GM18526 (cell line): ENCODE results near the gene ATP10B.

Source experiments
- POLR2A ChIP-seq: IDR thresholded peaks from 3 replicates; pipeline ENCODE4 v1.6.1; 2011; ENCODE audit not compliant: insufficient read length; ENCODE audit errors: extremely low read depth

ATP10B gene

DNA sequence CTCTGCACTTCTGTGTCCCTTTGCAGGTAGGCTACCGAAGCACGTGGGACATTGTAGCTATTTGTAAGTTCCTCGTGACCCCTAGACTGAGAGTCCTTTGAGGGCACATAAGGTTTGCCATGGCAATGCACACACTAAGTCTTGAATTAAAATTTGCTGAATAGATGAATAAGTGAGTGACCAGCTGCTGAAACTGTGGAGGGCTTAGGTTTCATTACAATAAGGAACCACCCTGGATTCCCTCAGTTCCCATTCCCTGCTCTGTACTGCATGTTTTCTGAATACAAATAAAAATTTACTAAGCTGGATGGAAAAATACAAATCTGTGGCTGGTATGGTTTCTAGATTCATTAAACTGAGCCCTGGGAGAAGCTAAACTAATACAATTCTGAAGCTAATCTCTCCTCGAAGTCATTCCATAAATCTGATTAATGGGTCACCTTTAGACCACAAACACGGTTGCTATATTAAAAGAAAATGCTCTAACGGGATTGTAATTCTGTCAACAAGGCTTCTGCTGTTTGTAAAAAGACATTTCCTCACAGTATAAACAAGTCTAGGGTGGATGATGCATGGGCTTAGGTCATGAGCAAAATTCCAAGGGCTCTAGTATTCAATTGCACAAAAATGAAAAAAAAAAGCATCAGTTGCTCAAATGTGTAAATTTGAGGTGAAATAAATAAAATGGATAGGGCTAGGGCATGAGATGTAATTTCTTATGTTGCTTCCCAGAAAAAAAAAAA lies 172.3 kb downstream of the ATP10B start:
- TF ChIP-seq POLR2A = no peak

DNA sequence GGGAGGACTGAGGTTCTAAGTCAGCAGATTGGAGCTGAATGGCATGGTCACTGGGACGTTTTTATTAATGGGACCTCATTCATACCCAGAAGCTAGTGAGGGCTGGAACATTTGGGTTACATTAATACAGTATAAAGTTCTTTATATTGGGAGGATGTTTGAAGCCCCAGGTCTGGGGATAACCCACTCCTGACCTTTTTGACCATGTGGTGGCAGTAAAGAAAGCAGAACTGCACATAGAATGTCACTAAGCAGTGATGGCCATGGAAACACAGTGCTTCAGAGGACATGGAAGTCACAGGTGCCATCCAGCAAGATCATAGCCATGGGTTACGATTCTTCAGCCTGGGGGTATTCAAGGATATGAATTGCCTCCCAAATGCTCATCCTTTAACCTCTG lies 176.0 kb downstream of the ATP10B start:
- TF ChIP-seq POLR2A = no peak

DNA sequence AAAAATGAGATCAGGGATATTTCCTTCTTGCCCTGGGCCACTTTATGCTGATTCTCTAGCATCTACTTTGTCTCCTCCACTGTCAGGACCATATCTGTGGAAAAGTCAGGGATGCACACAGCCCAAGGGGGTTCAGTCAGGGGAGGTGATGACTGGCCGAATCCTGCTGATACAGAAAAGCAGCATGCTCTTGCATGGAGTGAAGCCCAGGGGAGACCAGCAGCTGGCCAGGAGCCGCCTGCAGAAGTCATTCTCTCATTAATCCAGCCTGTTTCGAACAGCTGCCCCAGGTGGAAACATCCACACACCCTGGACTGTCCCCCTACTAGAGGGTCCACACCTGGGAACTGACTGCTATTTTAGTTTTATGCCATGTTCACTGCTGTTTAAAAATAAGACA lies 177.1 kb downstream of the ATP10B start:
- no peak for TF ChIP-seq POLR2A

DNA sequence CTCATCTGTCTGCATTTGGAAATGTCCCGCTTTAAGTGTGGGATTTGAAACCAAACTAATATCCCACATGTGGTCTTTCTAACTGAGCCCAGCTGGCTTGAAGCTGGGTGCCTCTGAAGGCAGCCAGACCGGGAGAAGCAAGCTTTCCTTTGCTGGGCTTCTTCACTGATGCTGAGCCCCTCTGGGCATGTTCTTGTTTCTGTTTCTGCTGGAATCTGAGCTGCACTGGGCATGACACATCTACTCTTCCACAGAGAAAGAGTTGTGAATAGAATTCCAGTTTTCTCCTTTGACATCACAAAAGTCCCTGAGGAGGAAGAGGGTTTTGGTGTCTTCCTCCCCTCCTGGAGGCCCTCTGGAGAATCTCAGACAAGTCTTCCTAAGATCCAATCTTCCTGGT lies 179.5 kb downstream of the ATP10B start:
- TF ChIP-seq POLR2A = no peak

DNA sequence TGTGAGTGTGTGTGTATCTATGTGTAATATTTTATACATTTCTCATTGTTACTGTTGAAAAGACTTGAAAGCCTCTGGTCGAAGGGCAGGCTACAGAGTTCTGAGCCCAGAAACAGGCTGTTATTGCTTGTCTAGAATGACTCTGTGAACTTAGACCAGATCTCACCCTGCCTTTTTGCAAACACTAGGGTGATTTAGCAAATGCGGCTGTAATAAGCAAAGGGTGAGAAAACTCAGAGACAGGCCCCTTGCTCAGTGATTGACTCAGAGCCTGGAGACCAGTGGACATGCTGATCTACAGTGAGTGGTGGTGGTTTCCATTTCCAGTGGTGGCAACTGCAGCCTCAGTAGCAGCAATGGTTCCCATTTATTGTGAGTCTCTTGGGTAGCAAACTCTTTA lies 183.7 kb downstream of the ATP10B start:
- TF ChIP-seq POLR2A = no peak

DNA sequence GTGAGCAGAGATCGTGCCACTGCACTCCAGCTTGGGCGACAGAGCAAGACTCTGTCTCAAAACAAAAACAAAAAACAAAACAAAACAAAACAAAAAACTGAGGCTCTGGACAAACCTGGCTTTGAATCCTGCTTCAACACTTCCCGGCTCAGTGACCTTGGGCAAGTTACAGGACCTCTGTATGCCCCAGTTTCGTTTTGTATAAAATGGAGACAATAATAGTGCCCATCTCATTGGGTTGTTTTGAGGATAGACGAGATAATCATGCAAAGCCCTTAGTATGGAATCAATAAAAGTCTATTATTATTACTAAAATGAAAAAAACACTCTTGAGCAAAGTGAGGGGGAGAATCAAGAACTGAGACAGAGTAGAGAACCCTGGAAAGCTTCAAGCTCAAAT lies 184.9 kb downstream of the ATP10B start:
- TF ChIP-seq POLR2A = no peak

DNA sequence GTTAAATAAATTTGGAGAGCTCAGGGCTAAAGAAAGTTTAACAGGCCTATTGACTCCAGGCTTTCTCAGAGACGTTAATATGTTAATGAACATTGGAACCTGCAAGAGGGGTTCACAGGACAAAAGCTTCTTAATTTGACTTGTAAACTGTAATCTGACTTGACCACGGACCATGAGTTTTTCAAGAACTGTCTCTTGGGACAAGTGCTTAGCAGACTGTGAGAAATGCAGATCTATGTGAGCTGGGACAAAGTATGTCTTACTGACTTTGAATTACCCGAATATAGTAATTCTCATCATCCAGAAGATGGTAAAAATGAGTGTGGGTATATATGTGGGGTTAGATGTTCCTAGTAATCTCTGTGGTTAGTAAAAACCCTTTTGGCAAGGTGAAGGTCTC lies 186.6 kb downstream of the ATP10B start:
- no peak for TF ChIP-seq POLR2A

DNA sequence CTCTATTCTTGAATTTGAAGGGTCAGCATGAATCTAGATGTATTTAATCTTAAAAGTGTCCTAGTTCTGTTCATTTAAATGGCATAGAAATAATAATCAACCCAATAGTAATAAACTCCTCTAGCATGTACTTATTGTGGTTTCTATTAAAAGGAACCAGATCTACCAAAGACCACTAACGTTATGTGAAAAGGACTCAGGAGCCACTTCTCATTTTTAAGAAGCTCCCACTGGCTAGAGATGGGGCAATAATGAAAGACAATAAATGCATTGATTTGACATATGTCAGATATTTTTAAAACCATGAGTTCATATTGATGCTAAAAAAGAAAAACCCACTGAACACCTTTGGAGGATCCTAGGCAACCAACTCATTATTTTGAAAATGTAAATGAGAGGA lies 191.9 kb downstream of the ATP10B start:
- TF ChIP-seq POLR2A = no peak

DNA sequence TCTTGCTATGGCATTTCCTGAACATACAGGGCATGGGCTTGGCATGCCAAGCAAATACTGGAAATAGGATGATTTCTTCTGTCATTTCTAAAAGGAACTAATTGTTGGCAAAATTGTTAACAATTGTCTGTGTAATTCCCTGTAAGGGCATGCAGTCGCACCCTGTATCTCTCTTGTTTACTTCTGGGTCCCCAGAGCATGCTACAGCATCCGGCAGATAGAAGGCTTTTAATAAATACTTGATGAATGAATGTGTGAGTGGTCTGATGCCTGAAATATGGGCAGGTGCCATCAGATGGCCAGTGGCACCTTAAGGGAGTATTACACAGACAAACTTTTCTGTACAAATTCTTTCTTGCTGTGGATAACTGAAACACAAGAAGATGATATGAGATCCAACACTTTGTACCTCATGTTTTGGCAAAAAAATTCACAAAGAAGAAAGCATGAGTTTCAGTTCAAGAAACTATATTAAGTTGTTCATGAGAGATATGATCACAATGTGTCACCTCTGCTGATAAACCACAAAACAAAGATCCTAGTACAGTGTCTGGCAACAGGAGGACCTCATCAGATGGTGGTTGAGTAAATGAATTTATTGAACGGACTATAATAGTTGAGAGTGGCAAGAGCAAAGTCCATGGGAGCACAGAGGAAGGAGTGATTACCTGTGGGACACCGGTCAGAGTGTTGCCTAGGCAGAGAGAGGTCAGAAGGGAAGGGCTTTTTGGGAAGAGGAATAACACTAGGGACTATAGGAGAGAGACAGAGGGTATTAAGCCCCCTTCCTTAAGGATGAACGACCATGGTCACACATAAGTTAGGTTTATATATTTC lies 194.2 kb downstream of the ATP10B start:
- no peak for TF ChIP-seq POLR2A

DNA sequence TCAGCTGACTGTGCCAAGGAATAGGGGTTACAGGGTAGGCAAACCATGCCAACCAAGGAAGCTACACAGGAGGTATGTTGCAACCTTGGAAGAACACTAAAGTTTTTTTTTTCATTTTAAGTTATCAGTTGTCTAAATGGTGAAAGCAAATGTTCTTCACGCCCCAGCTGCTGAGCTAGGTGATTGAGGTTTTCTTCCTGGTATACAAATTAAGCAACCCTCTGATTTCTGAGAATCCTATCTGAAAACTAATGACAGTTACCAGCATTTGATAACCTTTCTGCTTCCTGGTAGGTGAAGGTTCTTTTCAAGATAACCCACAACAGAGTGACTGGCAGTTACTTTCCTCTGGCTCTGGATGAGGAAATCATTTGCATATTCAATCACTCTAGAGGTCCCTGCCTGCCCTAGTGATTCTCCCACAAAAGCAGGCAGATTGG lies 194.9 kb downstream of the ATP10B start:
- no peak for TF ChIP-seq POLR2A

DNA sequence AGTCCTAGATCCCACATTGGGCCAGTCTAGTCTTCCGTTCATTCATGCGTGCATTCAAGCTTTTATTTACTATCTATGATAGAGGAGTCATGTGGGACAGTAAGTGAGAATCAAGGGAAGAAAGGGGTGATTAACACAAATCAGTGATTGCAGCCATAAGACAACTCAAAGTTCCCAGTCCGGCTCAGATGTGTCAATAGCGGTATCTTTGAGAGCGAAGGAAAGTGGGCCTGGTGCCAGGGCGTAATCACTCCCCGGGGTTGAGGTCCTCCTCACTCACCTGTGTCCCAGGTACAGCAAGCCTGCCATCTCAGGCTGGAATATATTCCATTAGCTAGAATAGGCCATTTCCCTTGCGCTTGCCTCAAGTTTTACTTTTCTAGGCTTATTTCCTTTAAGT lies 196.3 kb downstream of the ATP10B start:
- no peak for TF ChIP-seq POLR2A

DNA sequence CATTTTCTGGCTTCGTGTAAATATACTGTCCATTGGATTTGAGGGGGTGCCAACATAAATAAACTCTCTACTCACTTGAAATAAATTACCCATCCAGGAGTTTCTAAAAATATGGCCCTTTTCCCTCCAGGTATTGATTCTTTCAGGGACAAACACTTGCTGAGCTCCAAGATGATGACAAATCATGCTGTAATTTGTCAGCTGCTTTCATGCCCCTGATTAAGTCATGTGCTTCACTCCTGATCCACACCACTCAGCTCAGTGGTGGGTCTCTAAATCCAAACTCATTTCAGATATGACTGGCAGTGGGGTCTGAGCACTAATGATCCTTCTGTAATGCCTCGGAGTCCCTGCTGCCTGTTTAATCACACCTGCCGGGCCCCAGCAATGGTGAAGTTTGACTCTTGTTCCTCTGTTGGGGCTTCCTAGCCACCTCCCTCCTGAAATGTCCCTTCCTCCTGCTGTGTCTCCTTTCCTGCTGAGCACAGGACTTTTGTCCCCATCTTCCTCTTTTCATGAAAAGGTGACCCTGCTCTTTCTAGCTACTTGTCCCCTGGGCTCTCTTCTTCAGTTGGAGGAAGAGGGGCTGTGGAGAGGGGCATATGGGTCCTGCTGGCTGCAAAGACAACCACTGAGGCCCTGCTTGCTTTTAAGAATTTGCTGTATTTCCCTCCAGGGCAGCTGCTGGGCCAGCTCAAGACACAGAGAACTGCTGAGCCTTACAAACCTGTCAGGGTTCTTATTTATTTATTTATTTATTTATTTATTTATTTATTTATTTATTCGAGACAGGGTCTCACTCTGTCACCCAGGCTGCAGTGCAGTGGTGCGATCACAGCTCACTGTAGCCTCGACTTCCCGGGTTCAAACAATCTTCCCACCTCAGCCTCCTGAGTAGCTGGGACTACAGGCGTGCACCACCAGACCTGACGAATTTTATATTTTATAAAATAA lies 200.0 kb downstream of the ATP10B start:
- no peak for TF ChIP-seq POLR2A

DNA sequence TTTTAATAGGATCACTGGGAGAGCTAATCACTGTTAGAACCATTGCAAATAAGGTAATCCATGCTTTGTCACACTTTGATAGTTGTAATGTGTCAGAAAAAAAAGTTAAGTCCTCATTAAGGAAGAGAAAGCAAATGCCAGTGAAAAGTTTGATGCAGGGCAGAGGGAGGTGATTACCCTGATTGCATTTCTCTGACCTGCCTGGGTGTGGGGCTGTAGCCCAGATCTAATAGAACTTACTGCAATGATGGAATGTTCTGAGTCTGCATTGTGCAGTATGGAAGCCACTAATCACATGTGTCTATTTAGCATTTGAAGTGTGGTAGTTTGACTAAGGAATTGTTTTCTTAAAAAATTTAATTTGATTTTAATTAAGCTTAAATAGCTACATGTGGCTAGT lies 202.7 kb downstream of the ATP10B start:
- no peak for TF ChIP-seq POLR2A

DNA sequence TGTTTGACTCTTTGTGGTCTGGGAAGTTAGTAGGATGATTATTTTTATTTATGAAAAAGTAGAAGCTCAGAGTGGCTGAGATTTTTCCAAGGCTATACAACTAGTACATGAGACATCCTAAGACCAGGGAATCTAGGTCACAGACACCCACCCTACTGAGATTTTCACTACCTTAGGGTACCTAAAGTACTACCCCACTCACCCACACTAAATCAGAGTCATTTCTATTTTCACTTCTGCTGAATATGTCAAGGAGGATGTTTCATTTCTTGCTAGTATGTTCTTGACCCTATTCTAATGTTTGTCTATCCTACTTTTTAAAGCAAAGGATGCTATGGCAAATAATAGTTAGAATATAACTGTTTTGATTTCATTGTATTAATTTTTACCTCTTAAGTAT lies 206.0 kb downstream of the ATP10B start:
- TF ChIP-seq POLR2A = no peak

DNA sequence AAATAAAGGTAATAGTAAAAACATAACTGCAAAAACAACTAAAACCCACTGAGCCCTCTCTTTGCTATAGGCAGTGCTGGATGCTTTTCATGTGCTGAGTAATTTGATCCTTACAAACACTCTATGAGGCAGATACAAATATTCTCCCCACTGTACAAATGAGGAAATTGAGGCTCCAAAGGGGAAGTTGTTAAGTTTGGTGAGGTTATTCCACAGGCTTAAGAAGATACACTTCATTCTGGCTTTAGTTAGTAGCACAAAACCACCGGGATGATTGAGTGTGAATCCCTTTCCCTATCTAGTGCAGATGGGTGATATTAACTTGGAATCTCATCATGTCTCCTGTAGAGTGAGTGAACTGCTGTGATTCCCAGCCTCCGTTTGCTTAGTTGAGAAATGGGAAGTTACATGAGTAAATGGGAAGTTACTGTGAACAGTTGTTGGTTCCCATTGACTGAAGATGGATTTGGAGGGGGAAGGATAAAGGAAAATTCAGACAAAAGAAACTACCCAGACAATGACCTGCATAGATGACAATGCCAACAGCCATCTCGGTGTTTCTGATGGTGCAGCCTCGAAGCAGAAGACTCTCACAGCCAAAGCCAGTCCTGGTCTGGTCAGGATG lies 208.3 kb downstream of the ATP10B start:
- no peak for TF ChIP-seq POLR2A
